GM18951 (cell line): ENCODE data around the gene ADAM15.

ENCODE experiments used
- POLR2A ChIP-seq: IDR thresholded peaks from 4 replicates; pipeline ENCODE4 v1.6.1; 2011; ENCODE audit warnings: mild to moderate bottlenecking; ENCODE audit not compliant: insufficient read length, insufficient read depth; ENCODE audit errors: extremely low read depth
- in situ Hi-C: fragments of 300-500 bp; cut with MboI; formaldehyde crosslinking; loops from one replicate; pipeline ENCODE4 v1.12.0; 2022; ENCODE audit warnings: low sequenced_read_pairs, mixed read lengths, inconsistent platforms; ENCODE audit not compliant: unreplicated experiment

Gene ADAM15

DNA sequence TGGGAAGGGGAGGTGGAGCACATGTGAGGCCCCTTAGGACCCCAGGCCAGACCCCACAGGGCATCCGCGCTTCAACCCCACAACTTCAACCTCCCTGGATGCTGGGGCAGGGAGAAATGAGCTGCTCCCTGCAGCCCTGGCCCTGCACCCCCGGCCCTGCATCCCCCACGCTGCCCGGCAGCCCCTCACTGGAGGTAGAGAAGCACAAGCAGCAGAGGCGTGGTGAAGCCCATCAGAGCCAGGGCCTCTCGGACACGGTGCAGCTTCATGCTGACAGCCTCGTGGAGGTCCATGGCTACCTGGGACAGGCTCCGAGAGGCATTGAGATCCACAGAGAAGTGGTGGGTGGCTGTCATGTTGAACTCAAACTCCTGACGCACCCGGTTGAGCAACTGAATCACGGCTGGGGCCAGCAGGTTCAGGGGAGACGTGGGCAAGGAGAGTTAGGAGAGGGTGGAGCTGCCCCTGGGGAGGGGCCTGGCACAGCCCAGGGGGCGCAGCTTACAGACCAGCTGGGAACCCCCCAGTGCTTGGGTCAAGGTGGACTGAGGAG, 20.8 kb upstream of the ADAM15 start:
- in situ Hi-C loops, result no loop called here
- no peak for TF ChIP-seq POLR2A

GRCh38 chr1:155030899-155031298, 20.2 kb upstream of the ADAM15 start:
- TF ChIP-seq POLR2A, result no peak
- in situ Hi-C loops, result no loop called here

DNA sequence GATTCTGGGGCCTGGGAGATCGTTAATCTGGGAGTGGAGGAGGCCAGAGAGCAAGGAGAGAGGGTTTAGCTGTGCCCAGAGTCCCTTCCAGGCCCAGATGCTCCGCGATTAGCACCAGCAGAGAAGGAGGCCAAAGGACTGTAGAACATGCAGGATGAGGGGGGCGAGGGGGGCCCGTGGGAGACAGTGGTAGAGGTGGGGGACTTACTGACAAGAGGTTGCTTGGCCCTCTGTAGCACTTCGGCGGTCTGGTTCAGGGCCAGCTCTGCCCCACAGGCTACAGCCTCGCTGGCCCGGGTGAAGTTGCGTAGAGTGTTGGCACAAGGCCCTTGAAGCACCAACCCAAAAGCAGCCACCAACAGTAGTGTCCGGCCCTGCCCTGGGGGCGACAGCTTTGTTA, 18.2 kb upstream of the ADAM15 start:
- TF ChIP-seq POLR2A, result no peak
- in situ Hi-C loops, result no loop called here

GRCh38 chr1:155033524-155033923, 17.6 kb upstream of the ADAM15 start, which contains the start of the genes DCST1 and DCST2:
Gene DCST1, plus strand, starts transcription at chr1:155033824. Its CDS starts 213 bp downstream, at chr1:155034037.
Gene DCST2, minus strand, starts transcription at chr1:155033781. Its CDS starts 80 bp downstream, at chr1:155033701.
- in situ Hi-C loops, result no loop called here
- TF ChIP-seq POLR2A, result no peak

DNA sequence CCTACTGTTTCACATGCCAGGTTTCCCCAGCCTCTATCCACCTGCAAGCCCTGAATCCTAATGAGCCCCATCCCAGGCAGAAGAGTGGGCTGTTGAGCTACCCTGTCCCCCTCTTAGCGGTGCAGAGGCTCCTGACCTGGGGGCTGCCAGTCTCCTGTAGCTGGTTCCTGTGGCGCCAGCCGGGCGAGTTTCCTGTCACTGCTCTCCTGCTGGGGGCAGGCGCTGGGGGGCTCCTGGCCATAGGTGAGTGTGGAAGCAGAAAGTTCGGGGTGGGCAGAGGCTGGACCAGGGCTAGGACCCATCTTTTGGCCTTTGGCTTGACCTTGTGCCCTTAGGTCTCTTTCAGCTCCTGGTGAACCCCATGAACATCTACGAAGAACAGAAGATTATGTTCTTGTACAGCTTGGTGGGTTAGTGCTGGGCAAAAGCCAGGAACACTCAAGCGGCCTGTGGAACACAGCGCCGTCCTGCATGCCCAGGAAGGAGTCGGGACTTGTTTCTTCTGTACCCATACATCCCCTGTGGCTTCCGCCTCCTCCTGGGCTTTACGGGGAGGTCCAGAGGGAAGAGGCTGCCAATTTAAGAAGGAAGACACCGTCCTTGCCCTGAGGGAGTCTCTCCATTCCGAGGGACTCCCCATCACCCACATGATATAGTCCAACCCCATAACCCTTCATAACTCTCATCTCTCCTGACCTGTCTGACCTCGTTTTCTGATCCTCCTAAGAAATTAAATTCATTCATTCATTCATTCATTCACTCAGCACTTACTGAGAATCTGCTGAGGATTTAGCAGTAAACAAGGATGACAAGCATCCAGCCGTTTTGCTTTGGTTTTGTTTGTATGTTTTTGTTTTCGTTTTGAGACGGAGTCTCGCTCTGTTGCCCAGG, 16.6 kb upstream of the ADAM15 start:
- in situ Hi-C loops, result no loop called here
- no peak for TF ChIP-seq POLR2A

- in situ Hi-C loops, result no loop called here
- no peak for TF ChIP-seq POLR2A
Observed at GRCh38 chr1:155035936-155036335, 15.2 kb upstream of the ADAM15 start.

DNA sequence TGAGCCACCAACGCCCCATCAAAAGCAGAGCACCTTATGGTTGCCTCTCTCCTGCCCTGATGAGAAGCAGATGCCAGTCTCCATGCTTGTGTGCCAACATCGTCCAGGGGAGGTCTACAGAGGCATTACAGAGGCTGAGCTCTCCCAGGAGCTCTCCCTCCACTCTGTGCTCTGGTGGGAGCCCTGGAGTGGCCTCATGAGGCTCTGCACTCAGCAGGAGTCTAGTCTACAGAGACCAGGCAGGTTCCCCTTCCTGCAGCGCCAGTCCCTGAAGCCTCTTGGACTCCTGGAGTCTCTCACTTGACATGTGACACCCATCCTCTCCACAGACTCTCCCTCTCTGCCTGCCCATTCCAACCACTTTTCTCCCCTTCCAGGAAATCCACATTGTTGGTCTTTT, 14.1 kb upstream of the ADAM15 start:
- in situ Hi-C loops, result no loop called here

GRCh38 chr1:155037851-155038441, 13.2 kb upstream of the ADAM15 start:
- in situ Hi-C loops, result no loop called here
- TF ChIP-seq POLR2A, result no peak

More for the DNA sequence above, 14.1 kb upstream of the ADAM15 start:
- no peak for TF ChIP-seq POLR2A

- no peak for TF ChIP-seq POLR2A
- in situ Hi-C loops, result no loop called here
Observed at GRCh38 chr1:155038602-155039307, 12.4 kb upstream of the ADAM15 start.

DNA sequence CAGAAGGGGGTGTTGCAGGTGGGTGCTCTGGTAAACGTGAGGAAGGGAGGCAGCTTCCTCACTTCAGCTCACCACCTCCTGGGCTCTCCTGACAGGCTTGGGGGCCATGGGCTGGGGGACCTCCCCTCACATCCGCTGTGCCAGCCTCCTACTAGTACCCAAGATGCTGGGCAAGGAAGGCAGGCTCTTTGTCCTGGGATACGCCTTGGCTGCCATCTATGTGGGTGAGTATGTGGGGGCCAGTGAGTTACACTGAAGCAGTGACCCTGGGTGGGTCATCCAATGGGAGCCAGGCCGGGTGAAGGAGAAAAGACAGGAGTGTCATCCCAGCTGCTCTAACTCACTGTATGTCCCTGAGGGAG, 11.8 kb upstream of the ADAM15 start:
- in situ Hi-C loops, result no loop called here
- no peak for TF ChIP-seq POLR2A

GRCh38 chr1:155040358-155041093, 10.6 kb upstream of the ADAM15 start:
- in situ Hi-C loops, result no loop called here
- no peak for TF ChIP-seq POLR2A

- no peak for TF ChIP-seq POLR2A
- in situ Hi-C loops, result no loop called here
Observed at GRCh38 chr1:155042789-155043188, 8.3 kb upstream of the ADAM15 start.
